Mammary epithelial cell (primary cell): ENCODE measurements around the gene GTF2H4.

Experiments
- EZH2 ChIP-seq: IDR thresholded peaks from 2 replicates; pipeline ENCODE4 v1.6.1; 2012; ENCODE audit warnings: low read length, inconsistent platforms, borderline replicate concordance
- TF ChIP-seq, protein P1 (sequence below), 2 donors: IDR thresholded peaks in 1 of 2; conservative IDR thresholded peaks in 1 of 2; 2 replicates each; pipeline ENCODE4 v1.5.1; 2011 to 2012; ENCODE audit warnings: inconsistent platforms in 2 of 2, low read length in 2 of 2, mild to moderate bottlenecking in 2 of 2, control low read depth in 1 of 2, low read depth in 1 of 2; ENCODE audit not compliant: insufficient read depth in 1 of 2; ENCODE audit errors: extremely low read depth in 1 of 2

DNA sequence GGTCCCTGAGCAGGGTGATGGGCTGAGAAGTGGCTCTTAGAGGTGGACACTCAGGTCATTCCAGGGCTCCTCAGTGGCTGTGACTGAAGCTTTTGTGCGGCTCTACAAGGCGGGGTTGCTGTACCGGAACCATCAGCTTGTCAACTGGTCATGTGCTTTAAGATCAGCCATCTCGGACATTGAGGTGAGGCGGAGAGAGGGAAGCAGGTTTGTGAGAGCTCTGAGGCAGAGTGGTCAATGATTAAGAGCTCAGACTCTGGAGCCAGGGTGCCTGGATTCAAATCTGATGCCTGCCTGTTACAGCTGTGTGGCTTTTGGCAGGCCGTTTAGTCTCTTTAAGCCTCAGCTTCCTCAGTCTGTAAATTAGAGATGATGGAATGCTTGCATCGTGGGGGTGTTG, 9.0 kb downstream of the GTF2H4 start:
- TF ChIP-seq EZH2 = no peak
- TF ChIP-seq, protein P1, sequence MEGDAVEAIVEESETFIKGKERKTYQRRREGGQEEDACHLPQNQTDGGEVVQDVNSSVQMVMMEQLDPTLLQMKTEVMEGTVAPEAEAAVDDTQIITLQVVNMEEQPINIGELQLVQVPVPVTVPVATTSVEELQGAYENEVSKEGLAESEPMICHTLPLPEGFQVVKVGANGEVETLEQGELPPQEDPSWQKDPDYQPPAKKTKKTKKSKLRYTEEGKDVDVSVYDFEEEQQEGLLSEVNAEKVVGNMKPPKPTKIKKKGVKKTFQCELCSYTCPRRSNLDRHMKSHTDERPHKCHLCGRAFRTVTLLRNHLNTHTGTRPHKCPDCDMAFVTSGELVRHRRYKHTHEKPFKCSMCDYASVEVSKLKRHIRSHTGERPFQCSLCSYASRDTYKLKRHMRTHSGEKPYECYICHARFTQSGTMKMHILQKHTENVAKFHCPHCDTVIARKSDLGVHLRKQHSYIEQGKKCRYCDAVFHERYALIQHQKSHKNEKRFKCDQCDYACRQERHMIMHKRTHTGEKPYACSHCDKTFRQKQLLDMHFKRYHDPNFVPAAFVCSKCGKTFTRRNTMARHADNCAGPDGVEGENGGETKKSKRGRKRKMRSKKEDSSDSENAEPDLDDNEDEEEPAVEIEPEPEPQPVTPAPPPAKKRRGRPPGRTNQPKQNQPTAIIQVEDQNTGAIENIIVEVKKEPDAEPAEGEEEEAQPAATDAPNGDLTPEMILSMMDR (conservative IDR thresholded peaks at IDR 0.05 in 1 of 2, IDR thresholded peaks at IDR 0.05 in 1 of 2; ENCODE audit: extremely low read depth in 1 of 2, insufficient read depth in 1 of 2, low read depth in 1 of 2, low read length in 2 of 2) = no peak
